Measurements from ENCODE around the gene SPTA1.
"Not testable (repeated sequence)": the region's sequence is repeated elsewhere in the genome, so short reads cannot be mapped to it uniquely, and the experiment has no call there.

The SPTA1 gene

DNA sequence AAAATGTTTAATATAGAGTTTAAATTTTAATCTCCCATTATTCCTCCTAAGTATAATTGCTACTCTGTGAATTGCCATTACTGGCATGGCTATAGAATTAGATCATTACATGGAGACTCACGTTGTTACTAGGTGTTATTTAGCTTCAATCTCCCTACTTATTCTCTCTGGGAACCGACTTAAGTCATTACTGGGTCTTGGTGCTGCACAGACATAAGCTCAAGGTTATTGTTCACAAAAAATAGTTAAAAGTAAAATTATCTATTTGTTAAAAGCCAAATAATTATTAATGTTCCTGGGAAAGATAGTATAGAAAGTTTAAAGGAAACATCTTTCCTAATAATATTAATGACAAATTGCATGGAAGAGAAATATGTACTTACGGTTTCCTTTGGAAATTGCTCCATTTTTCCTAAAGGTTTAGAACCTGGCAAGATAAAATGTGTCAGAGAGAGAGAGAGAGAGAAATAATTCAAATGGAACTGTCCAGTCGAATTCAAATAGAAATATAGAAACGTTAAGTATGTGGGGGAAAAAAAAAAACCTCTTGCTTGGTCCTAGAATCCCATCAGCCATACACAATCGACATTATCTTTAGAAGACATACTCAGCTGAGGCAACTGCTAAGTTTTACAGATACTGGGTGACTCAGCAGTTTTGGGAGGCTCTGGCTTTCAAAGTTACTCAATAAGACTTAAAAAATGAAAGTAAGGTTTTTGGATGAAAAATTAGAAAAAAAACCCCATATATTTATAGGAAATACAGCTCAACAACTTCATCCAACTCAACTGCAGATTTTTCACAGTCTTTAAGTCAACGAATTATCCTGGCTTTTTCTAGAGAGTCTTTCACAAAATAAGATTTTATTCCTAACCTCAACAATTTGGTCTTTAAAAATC lies at the start of gene SPTA1:
Gene SPTA1, minus strand, starts transcription at position 605 of the 899 bp plus-strand sequence. Its CDS starts 198 bp downstream, at position 407.
- no peak for DNase-seq (ENCODE audit: low read depth in 1 of 2, low spot score in 1 of 2)

DNA sequence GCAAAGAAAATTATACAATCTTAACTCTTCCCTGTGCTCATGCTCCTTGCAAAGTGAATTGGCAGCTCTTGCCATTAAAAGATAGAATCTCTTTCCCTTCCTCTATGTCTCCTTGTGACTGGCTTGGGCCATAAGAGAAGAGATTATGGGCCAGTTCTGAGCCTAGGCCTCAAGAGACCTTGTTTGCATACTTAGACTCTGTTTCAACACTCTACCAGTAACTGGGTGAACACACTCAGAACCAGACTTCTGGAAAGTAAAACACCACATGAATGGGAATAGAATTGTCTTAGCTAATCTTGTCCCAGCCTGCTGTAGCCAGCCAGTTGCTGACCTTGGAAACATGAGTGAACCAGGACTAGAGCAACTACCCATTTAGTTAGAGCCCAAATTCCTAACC lies 49.3 kb upstream of the SPTA1 start:
- no peak for DNase-seq (ENCODE audit: low read depth in 1 of 2, low spot score in 1 of 2)

- DNase-seq (ENCODE audit: low read depth in 1 of 2, low spot score in 1 of 2), result no peak
These were observed 46.0 kb upstream of the SPTA1 start for GRCh38 chr1:158732524-158732923.

DNA sequence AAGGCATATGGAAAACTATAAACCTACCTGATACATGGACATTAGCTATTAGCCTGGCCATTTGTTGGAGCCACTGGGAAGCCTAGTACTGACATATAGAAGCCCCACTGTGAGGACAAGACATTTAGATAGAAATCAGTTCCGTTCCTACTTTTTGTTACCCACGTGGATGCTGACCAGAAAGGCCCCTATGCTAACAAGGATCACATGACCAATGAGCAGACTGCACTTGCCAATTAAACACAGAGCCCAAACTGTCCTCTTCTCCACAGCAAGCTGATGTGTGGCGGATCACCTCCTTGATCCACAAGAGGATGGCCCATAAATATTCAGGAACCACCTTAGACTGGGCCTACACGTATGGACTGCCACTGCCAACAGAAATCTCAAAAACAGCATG lies 45.2 kb upstream of the SPTA1 start:
- DNase-seq (ENCODE audit: low read depth in 1 of 2, low spot score in 1 of 2), result no peak

- no peak for DNase-seq (ENCODE audit: low read depth in 1 of 2, low spot score in 1 of 2)
These were observed 43.9 kb upstream of the SPTA1 start for GRCh38 chr1:158730453-158730852.

- no peak for DNase-seq (ENCODE audit: low read depth in 1 of 2, low spot score in 1 of 2)
These were observed 42.2 kb upstream of the SPTA1 start for GRCh38 chr1:158728510-158729225.

GRCh38 chr1:158724442-158724841 lies 37.9 kb upstream of the SPTA1 start:
- no peak for DNase-seq (ENCODE audit: low read depth in 1 of 2, low spot score in 1 of 2)

DNA sequence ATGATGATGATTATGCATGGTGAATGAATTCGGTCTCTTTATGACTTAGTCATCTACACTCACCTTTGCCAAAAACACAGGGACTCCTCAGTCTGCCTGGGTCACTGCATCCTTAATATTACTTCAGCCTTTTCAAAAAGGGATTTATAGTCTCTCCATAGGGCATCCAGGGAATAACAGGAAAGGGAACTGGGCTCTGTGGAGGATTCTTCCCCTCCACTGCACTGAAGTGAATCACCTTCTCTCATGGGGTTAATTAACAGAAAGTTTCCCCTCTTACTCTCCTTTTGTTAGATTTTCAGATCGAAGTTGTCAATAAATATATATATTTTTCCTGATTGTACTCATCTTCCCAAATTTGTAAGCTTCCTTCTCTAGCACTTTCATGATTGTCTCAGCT lies 34.1 kb upstream of the SPTA1 start, which contains the start of gene OR6K3:
Gene OR6K3, minus strand, starts transcription at position 101 of the 400 bp plus-strand sequence. CDS start 2,605 bp downstream, outside the sequence.
- DNase-seq (ENCODE audit: low read depth in 1 of 2, low spot score in 1 of 2), result no peak

DNA sequence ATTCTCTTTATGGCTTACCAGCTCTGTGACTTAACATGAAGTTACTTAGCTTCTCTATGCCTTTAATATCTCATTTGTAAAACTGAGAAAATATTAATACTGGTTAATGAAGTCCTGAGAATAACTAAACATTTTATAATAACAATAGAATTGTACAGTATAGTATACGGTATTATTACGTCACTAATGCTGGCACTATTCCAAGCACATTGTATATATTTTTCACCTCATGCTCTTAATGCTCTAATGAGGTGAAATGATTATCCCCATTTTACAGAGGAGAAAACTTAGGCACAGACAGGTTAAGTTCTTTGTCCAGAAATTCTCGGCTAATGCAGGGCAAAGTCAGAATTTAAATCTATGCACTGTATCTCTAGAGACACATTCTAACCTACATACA lies 33.1 kb upstream of the SPTA1 start:
- DNase-seq (ENCODE audit: low read depth in 1 of 2, low spot score in 1 of 2), result no peak

- no peak for DNase-seq (ENCODE audit: low read depth in 1 of 2, low spot score in 1 of 2)
These were observed 30.8 kb upstream of the SPTA1 start for GRCh38 chr1:158717344-158717743.

DNA sequence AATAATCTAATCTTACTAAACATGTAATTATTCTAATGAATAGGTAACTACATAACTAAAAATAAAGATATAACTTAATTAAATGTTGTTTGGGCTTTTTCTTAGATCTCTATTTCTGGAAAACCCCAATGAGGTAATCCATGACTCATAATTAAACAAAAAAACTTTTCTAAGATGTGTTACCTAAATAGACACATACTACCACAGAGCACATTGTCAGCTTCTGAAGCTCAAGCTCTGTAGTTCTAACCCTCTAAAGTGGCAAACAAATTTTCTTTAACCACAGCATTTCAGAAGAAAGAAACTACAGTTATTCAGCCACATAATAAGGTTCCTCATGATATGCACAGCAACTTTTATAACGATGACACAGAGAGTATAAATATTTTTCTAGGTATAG lies 29.8 kb upstream of the SPTA1 start:
- no peak for DNase-seq (ENCODE audit: low read depth in 1 of 2, low spot score in 1 of 2)

DNA sequence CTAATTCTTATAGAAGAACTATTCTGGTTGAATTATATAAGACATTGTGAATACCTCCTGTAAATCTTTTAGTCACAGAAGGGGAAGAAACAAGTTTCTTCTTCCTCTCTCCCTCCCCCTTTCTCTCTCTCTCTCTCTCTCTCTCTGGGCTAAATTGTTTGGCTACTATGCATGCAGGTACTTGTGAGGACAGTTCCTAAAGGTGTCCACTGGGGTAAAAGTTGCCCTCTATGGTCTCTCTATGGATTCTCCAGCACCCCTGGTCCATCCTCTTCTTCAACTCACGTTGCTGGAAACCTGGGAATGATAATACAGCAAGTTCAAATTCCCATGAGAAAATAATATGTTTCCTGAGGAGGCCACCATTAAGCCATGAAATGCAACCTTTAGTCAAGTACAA lies 28.2 kb upstream of the SPTA1 start:
- DNase-seq (ENCODE audit: low read depth in 1 of 2, low spot score in 1 of 2), result no peak

- DNase-seq (ENCODE audit: low read depth in 1 of 2, low spot score in 1 of 2), result no peak
These were observed 24.6 kb upstream of the SPTA1 start for GRCh38 chr1:158711098-158711497.

GRCh38 chr1:158706096-158706495 lies 19.6 kb upstream of the SPTA1 start:
- DNase-seq (ENCODE audit: low read depth in 1 of 2, low spot score in 1 of 2), result no peak

DNA sequence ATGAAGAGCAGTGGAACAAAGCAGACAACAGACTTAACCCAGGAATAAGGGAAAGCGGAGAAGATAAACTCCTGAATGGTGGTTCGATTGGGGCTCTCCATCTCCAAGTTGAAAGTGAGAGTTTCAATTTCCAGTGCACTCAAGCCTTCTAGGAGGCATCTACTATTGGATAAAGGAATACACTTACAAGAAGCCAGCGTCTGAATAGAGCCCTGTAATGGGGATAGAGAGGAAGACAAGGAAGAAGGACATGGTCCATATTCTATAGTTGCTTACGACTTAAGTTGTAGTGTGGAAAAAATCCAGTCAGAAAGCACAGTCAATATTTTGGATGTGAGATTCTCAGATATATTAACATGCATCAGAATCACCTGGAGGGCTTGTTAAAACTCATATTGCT lies 14.0 kb upstream of the SPTA1 start, which contains the start of gene OR6K2:
Gene OR6K2, minus strand, starts transcription at position 101 of the 400 bp plus-strand sequence. Its CDS starts 0 bp downstream, at position 101.
- no peak for DNase-seq (ENCODE audit: low read depth in 1 of 2, low spot score in 1 of 2)

DNA sequence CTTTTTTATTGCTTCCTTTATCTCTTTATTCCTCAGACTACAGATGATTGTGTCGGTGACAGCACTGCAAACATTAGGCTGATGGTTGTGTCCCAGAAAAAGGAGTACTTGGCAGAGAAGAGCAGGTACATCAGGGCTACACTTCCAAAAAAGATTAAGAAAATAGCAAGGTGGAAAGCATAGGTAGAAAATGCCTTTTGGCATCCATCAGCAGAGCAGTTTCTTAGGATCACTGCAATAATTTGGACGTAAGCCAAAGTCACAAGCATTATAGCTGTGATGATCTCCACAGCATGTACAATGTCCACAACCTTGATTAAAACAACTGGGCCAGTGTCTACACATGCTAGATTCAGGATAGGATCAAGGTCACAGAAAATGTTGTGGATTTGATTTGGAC lies 8.1 kb upstream of the SPTA1 start:
- DNase-seq (ENCODE audit: low read depth in 1 of 2, low spot score in 1 of 2), result no peak

GRCh38 chr1:158692356-158692755 lies 5.8 kb upstream of the SPTA1 start:
- DNase-seq (ENCODE audit: low read depth in 1 of 2, low spot score in 1 of 2), result no peak

DNA sequence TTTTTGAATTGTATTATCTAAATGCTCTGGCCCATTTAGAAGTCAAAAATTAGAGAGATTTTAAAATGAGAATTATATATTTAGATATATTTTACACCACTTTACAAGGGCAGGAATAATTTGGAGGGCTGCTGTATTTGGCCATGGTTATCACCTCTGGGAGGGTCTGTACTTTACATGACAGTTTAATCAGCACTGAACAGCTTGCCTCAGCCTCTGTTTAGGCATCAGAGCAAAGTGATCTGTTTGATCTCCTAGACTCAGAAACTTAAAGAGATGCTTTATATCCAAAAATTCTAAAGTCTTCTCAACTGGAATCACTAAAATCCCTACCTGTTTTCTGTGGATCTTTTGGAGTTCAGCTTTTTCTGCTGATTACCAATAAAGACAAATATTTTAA lies 5.4 kb upstream of the SPTA1 start:
- no peak for DNase-seq (ENCODE audit: low read depth in 1 of 2, low spot score in 1 of 2)

- not testable (repeated sequence) for DNase-seq (ENCODE audit: low read depth in 1 of 2, low spot score in 1 of 2)
These were observed 4.6 kb upstream of the SPTA1 start for GRCh38 chr1:158691149-158691548.

DNA sequence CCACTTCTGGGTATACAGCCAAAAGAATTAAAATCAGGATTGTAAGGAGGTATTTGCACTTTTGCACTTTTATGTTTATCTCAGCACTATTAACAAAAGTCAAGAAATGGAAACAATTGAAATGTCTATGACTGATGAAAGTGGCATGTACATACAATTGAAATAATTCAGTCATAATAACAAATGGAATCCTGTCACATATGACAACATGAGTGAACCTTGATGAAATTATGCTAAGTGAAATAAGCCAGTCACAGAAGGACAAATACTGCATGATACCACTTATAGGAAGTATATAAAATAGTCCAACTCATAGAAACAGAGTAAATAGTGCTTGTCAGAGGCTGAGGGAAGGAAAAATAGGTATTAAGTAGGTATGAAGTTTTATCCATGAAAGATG lies 3.4 kb upstream of the SPTA1 start:
- DNase-seq (ENCODE audit: low read depth in 1 of 2, low spot score in 1 of 2), result no peak

- no peak for DNase-seq (ENCODE audit: low read depth in 1 of 2, low spot score in 1 of 2)
These were observed 2.6 kb upstream of the SPTA1 start for GRCh38 chr1:158689110-158689509.

DNA sequence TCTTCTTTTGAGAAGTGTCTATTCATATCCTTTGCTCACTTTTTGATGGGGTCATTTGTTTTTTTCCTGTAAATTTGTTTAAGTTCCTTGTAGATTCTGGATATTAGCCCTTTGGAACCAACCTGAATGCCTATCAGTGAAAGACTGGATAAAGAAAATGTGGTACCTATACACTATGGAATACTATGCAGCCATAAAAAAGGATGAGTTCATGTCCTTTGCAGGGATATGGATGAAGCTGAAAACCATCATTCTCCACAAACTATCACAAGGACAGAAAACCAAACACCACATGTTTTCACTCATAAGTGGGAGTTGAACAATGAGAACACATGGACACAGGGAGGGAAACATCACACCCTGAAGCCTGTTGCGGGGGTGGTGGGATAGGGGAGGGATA lies 1.8 kb upstream of the SPTA1 start:
- DNase-seq (ENCODE audit: low read depth in 1 of 2, low spot score in 1 of 2), result not testable (repeated sequence)
